Measurements from ENCODE around the gene ATE1.

ATE1 gene

GRCh38 chr10:121774813-121775212 is 153.0 kb downstream of the ATE1 start:
- Histone ChIP-seq H3K27ac (ENCODE audit: low read depth, low read length) (no peak overlapping the region), H4K8ac (ENCODE audit: low read depth, low read length) (no peak overlapping the region), H3K79me1 (ENCODE audit: low read length) (no peaks in the 10 kb centered on the region), H3K14ac (ENCODE audit: low read length) (no peak overlapping the region), H2AFZ (ENCODE audit: insufficient read depth, low read length, poor library complexity) (no peak overlapping the region), H3K9ac (ENCODE audit: low read length) (no peak overlapping the region), H2BK12ac (ENCODE audit: low read length) (no peak overlapping the region), H3K18ac (ENCODE audit: low read length) (no peak overlapping the region), H4K91ac (ENCODE audit: low read depth, low read length) (no peak overlapping the region), H3K23ac (ENCODE audit: low read length) (no peak overlapping the region), H3K4ac (ENCODE audit: low read depth, low read length) (no peak overlapping the region), H2BK120ac (ENCODE audit: insufficient read depth, low read length, poor library complexity) (no peak overlapping the region), H3K79me2 (ENCODE audit: control insufficient read depth, insufficient read depth, low read length, poor library complexity) (no peaks in the 10 kb centered on the region), H3K4me3 (ENCODE audit: low read depth, low read length) (no peak overlapping the region), H2AK5ac (ENCODE audit: low read length) (no peak overlapping the region), H3K36me3 (ENCODE audit: control insufficient read depth in 1 of 2, insufficient read depth in 2 of 2, low read length in 2 of 2) (no peaks in the 10 kb centered on the region), H3K27me3 (ENCODE audit: insufficient read depth, low read length) (no peaks in the 10 kb centered on the region), H3K9me3 (ENCODE audit: insufficient read depth, low read depth, low read length) (no peaks in the 10 kb centered on the region), H3K4me1 (ENCODE audit: control insufficient read depth in 1 of 2, insufficient read depth in 2 of 2, low read length in 2 of 2) (peaks cover 0 to 1% of the 10 kb centered on the region in 2 experiments), H4K12ac (ENCODE audit: low read depth, low read length) (no peak overlapping the region), H2BK5ac (ENCODE audit: low read depth, low read length, poor library complexity) (no peak overlapping the region), H3K4me2 (ENCODE audit: low read length) (no peak overlapping the region)
- DNase-seq = no peak
- WGBS (ENCODE audit: extremely low coverage, insufficient coverage, insufficient read length) = no CpG with 5 or more reads among the region's 2 CpGs

GRCh38 chr10:121774404-121774803 is 153.4 kb downstream of the ATE1 start:
- Histone ChIP-seq H2BK120ac (ENCODE audit: insufficient read depth, low read length, poor library complexity) (no peak overlapping the region), H2AFZ (ENCODE audit: insufficient read depth, low read length, poor library complexity) (no peak overlapping the region), H3K27ac (ENCODE audit: low read depth, low read length) (no peak overlapping the region), H2BK12ac (ENCODE audit: low read length) (no peak overlapping the region), H2AK5ac (ENCODE audit: low read length) (no peak overlapping the region), H3K27me3 (ENCODE audit: insufficient read depth, low read length) (no peaks in the 10 kb centered on the region), H3K79me2 (ENCODE audit: control insufficient read depth, insufficient read depth, low read length, poor library complexity) (no peaks in the 10 kb centered on the region), H3K18ac (ENCODE audit: low read length) (no peak overlapping the region), H3K4me2 (ENCODE audit: low read length) (no peak overlapping the region), H4K12ac (ENCODE audit: low read depth, low read length) (no peak overlapping the region), H3K9me3 (ENCODE audit: insufficient read depth, low read depth, low read length) (no peaks in the 10 kb centered on the region), H4K91ac (ENCODE audit: low read depth, low read length) (no peak overlapping the region), H4K8ac (ENCODE audit: low read depth, low read length) (no peak overlapping the region), H3K79me1 (ENCODE audit: low read length) (no peaks in the 10 kb centered on the region), H3K4me1 (ENCODE audit: control insufficient read depth in 1 of 2, insufficient read depth in 2 of 2, low read length in 2 of 2) (peaks cover 0 to 1% of the 10 kb centered on the region in 2 experiments), H2BK5ac (ENCODE audit: low read depth, low read length, poor library complexity) (no peak overlapping the region), H3K36me3 (ENCODE audit: control insufficient read depth in 1 of 2, insufficient read depth in 2 of 2, low read length in 2 of 2) (no peaks in the 10 kb centered on the region), H3K23ac (ENCODE audit: low read length) (no peak overlapping the region), H3K4me3 (ENCODE audit: low read depth, low read length) (no peak overlapping the region), H3K9ac (ENCODE audit: low read length) (no peak overlapping the region), H3K4ac (ENCODE audit: low read depth, low read length) (no peak overlapping the region), H3K14ac (ENCODE audit: low read length) (no peak overlapping the region)
- WGBS (ENCODE audit: extremely low coverage, insufficient coverage, insufficient read length) = no CpG with 5 or more reads among the region's 3 CpGs
- DNase-seq = peak in 1 of 2 donors; percentile 42

GRCh38 chr10:121772884-121773283 is 154.9 kb downstream of the ATE1 start:
- H2BK5ac ChIP-seq (ENCODE audit: low read depth, low read length, poor library complexity) = no peak overlapping the region
- H4K8ac ChIP-seq (ENCODE audit: low read depth, low read length) = no peak overlapping the region
- H3K14ac ChIP-seq (ENCODE audit: low read length) = no peak overlapping the region
- no peak overlapping the region for H3K4me3 ChIP-seq (ENCODE audit: low read depth, low read length)
- no CpG with 5 or more reads among the region's 2 CpGs for WGBS (ENCODE audit: extremely low coverage, insufficient coverage, insufficient read length)
- H2BK120ac ChIP-seq (ENCODE audit: insufficient read depth, low read length, poor library complexity) = no peak overlapping the region
- H3K4me1 ChIP-seq (ENCODE audit: control insufficient read depth in 1 of 2, insufficient read depth in 2 of 2, low read length in 2 of 2) = peaks cover 0 to 1% of the 10 kb centered on the region in 2 experiments
- H3K4ac ChIP-seq (ENCODE audit: low read depth, low read length) = no peak overlapping the region
- H2BK12ac ChIP-seq (ENCODE audit: low read length) = no peak overlapping the region
- H4K91ac ChIP-seq (ENCODE audit: low read depth, low read length) = no peak overlapping the region
- no peak overlapping the region for H4K12ac ChIP-seq (ENCODE audit: low read depth, low read length)
- H2AK5ac ChIP-seq (ENCODE audit: low read length) = no peak overlapping the region
- peak in 1 of 2 donors; percentile 18 for DNase-seq
- H3K9ac ChIP-seq (ENCODE audit: low read length) = no peak overlapping the region
- no peaks in the 10 kb centered on the region for H3K79me1 ChIP-seq (ENCODE audit: low read length)
- H2AFZ ChIP-seq (ENCODE audit: insufficient read depth, low read length, poor library complexity) = no peak overlapping the region
- no peak overlapping the region for H3K27ac ChIP-seq (ENCODE audit: low read depth, low read length)
- no peaks in the 10 kb centered on the region for H3K36me3 ChIP-seq (ENCODE audit: control insufficient read depth in 1 of 2, insufficient read depth in 2 of 2, low read length in 2 of 2)
- no peak overlapping the region for H3K4me2 ChIP-seq (ENCODE audit: low read length)
- H3K27me3 ChIP-seq (ENCODE audit: insufficient read depth, low read length) = no peaks in the 10 kb centered on the region
- no peak overlapping the region for H3K18ac ChIP-seq (ENCODE audit: low read length)
- H3K23ac ChIP-seq (ENCODE audit: low read length) = no peak overlapping the region
- H3K9me3 ChIP-seq (ENCODE audit: insufficient read depth, low read depth, low read length) = peaks cover 2% of the 10 kb centered on the region
- H3K79me2 ChIP-seq (ENCODE audit: control insufficient read depth, insufficient read depth, low read length, poor library complexity) = no peaks in the 10 kb centered on the region

- no peak overlapping the region for H3K9ac ChIP-seq (ENCODE audit: low read length)
- no peak overlapping the region for H4K12ac ChIP-seq (ENCODE audit: low read depth, low read length)
- H2BK12ac ChIP-seq (ENCODE audit: low read length) = no peak overlapping the region
- peaks cover 2% of the 10 kb centered on the region for H3K9me3 ChIP-seq (ENCODE audit: insufficient read depth, low read depth, low read length)
- no peaks in the 10 kb centered on the region for H3K36me3 ChIP-seq (ENCODE audit: control insufficient read depth in 1 of 2, insufficient read depth in 2 of 2, low read length in 2 of 2)
- no peak overlapping the region for H3K18ac ChIP-seq (ENCODE audit: low read length)
- DNase-seq = no peak
- no peak overlapping the region for H3K23ac ChIP-seq (ENCODE audit: low read length)
- no peak overlapping the region for H3K4me3 ChIP-seq (ENCODE audit: low read depth, low read length)
- no peaks in the 10 kb centered on the region for H3K79me2 ChIP-seq (ENCODE audit: control insufficient read depth, insufficient read depth, low read length, poor library complexity)
- no peak overlapping the region for H2BK5ac ChIP-seq (ENCODE audit: low read depth, low read length, poor library complexity)
- H2AFZ ChIP-seq (ENCODE audit: insufficient read depth, low read length, poor library complexity) = no peak overlapping the region
- H2BK120ac ChIP-seq (ENCODE audit: insufficient read depth, low read length, poor library complexity) = no peak overlapping the region
- peaks cover 0 to 1% of the 10 kb centered on the region in 2 experiments for H3K4me1 ChIP-seq (ENCODE audit: control insufficient read depth in 1 of 2, insufficient read depth in 2 of 2, low read length in 2 of 2)
- no CpG with 5 or more reads among the region's 6 CpGs for WGBS (ENCODE audit: extremely low coverage, insufficient coverage, insufficient read length)
- H4K91ac ChIP-seq (ENCODE audit: low read depth, low read length) = peak overlapping the region; percentile 28
- no peaks in the 10 kb centered on the region for H3K79me1 ChIP-seq (ENCODE audit: low read length)
- H2AK5ac ChIP-seq (ENCODE audit: low read length) = no peak overlapping the region
- H4K8ac ChIP-seq (ENCODE audit: low read depth, low read length) = no peak overlapping the region
- H3K27ac ChIP-seq (ENCODE audit: low read depth, low read length) = no peak overlapping the region
- no peak overlapping the region for H3K4me2 ChIP-seq (ENCODE audit: low read length)
- H3K14ac ChIP-seq (ENCODE audit: low read length) = no peak overlapping the region
- H3K4ac ChIP-seq (ENCODE audit: low read depth, low read length) = no peak overlapping the region
- H3K27me3 ChIP-seq (ENCODE audit: insufficient read depth, low read length) = no peaks in the 10 kb centered on the region
These were observed 155.4 kb downstream of the ATE1 start for GRCh38 chr10:121772406-121772805.

All from trophoblast cell (in vitro differentiated cells and primary cell).